T47D (cell line): ENCODE measurements around the gene CFAP92.

Experiments used
- DNase-seq, 2 experiments: peaks; one replicate each; pipeline versions ENCODE4 v3.0.0 to v3.0.0-alpha.2; 2011 to 2012; ENCODE audit warnings: low read depth in 1 of 2, low spot score in 1 of 2
- JUND ChIP-seq: IDR thresholded peaks from 2 replicates; pipeline ENCODE4 v1.6.1; 2012; ENCODE audit warnings: low read depth
- in situ Hi-C: cut with HindIII; loops from 2 replicates; pipeline ENCODE4 v1.10.0; 2016; ENCODE audit warnings: low sequenced_read_pairs, low pct_unique_long_range_greater_than_20kb

CFAP92 gene

GRCh38 chr3:128997486-128998133 is 3.7 kb upstream of the CFAP92 start:
- no peak for DNase-seq
- in situ Hi-C loops = no loop called here
- TF ChIP-seq JUND = no peak

DNA sequence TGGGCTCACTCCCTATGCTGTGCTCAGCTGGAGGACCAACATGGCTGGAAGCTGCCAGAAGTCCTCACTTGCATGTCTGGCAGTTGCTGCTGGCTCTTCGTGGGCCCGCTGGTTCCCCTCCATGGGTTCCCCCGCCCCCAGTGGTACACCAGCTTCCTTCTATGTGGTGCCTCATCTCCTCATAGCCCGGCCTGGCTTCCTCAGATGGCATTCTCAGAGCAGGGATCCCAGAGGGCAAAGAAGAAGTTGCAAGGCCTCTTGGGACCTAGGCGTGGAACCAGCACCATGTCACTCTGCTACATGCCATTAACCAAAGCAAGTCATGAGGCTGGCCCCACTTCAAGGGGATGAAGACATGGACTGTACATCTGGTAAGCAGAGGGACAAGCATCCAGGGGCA is 2.9 kb upstream of the CFAP92 start:
- TF ChIP-seq JUND = no peak
- DNase-seq = no peak
- in situ Hi-C loops = no loop called here

DNA sequence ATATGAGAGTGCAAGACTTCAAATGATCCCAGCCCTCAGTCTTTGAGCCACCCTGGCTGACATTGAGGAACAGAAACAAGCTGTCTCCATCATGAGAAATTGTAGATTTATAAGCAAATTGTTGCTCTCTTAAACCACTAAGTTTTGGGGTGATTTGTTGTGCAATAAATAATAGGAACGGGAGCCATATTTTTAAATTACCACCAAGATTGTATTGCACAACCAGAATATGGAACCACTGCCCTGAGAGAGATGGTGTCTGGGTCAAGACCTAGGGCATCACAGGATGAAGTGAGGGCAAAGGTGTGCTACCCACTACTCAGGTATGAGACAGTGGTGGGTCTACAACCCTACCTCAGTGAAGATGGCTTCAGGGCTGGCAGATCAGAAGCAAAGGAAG is 2.3 kb upstream of the CFAP92 start:
- in situ Hi-C loops = no loop called here
- no peak for TF ChIP-seq JUND
- no peak for DNase-seq

DNA sequence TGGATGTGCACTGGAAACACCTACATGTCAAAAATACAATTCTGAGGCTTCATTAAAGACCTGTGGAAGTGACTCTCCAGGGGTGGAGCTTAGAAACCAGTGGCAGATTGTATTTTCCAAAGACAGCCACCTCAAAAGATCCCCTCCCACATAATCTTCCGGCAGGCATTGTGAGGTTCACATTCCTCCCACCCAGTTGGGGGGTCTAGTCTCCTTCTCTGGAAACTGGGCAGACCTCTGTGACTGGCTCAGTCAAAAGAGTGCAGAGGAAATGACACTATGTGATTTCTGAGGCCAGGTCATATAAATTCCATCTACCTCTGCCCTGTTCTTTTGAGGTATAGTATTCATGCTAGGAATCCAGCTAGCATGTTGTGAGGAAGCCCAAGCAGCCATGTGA is 1.9 kb upstream of the CFAP92 start:
- no peak for TF ChIP-seq JUND
- no peak for DNase-seq
- in situ Hi-C loops = no loop called here

DNA sequence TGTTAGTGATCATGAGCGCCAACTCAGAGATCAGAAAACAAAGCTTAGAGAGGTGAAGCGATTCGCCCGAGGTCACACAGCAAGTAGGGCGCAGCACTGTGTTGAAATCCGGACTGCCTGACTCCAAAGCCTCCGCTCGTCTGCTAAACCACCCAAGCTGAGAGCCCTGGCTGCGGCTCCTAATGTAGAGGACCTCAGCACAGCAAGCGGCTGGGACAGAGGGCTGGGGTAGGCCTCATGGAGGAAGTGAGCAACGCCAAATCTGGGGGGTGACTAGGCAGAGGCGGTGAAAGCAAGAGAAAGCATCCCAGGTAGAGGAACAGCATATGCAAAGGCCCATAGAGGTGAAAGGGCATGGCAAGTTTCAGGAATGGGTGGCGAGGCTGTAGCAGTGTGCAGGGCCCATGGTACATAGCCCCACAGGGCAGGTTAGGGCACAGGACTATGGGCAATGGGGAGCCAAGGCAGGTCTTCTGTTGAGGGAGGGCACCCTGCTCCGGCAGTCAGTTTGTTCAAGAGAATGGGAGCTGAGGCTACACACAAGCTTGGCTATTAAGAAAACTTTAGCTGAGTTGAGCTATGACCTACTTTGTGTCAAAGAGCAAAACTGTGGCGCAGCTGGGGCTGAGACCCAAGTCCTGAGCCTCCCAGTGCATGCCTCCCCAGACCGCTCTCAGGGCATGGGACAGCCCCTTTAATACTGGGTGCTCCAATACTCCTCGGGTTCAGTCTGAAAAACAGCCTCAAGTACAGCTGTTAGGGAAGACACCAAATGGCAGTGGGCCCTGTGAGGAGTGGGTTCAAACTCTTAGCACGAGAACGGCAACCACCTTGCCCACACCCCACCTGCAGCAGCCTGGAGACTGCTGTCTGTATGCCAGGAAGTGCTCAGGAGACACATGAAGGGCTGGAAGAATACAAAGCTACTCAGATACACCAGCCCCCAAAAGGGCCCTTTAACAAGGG is 988 bp upstream of the CFAP92 start:
- TF ChIP-seq JUND = no peak
- in situ Hi-C loops = no loop called here
- no peak for DNase-seq

DNA sequence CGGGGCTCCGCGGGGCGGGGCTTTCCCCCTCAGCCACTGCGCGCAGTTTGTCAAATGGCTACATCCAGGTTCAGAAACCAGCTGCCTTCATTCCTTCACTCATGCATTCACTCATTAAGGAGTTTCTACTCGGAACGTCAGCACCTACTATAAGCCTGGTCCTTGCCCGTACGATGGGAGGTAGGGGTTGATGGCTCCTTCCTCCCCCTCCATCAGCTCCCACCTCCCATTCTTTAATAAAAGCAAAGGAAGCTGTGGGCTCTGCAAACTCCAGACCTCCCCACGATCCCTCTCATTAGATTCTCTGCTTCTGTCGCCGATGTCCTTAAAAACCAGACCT is 267 bp upstream of the CFAP92 start:
- no peak for TF ChIP-seq JUND
- DNase-seq = no peak
- in situ Hi-C loops = no loop called here

DNA sequence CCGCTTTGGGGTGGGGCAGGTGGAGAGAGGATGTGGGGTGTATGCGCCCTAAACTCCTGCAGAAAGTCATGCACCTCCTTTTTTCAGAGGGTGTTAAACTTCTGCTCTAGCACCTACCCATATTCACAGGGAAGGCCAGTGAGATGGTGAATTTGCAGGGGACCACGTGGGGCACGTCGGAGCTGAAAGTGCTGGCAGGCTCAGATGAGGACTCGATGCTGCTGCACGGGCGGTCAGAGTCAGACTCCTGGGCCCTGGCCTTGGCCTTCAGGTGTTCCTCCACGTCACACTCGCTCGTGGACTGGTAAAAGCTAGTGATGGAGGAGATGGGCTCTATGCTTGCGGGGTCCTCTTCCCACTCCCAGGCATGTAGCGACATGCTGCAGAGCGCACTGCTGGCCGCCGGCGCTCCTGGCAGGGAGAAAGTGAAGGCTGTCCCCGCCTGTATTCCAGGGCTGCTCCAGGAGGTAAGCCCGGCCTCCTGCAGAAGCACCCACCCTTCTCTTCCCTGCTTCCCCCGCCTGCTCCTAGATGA is 883 bp downstream of the CFAP92 start:
- no peak for DNase-seq
- in situ Hi-C loops = no loop called here

GRCh38 chr3:128991355-128991895 is 2.5 kb downstream of the CFAP92 start:
- DNase-seq = no peak
- TF ChIP-seq JUND = no peak
- in situ Hi-C loops = no loop called here

More for the DNA sequence above, 883 bp downstream of the CFAP92 start:
- no peak for TF ChIP-seq JUND

- TF ChIP-seq JUND = no peak
- no peak for DNase-seq
- in situ Hi-C loops = no loop called here
Measured at GRCh38 chr3:128988286-128988685, 5.6 kb downstream of the CFAP92 start.

DNA sequence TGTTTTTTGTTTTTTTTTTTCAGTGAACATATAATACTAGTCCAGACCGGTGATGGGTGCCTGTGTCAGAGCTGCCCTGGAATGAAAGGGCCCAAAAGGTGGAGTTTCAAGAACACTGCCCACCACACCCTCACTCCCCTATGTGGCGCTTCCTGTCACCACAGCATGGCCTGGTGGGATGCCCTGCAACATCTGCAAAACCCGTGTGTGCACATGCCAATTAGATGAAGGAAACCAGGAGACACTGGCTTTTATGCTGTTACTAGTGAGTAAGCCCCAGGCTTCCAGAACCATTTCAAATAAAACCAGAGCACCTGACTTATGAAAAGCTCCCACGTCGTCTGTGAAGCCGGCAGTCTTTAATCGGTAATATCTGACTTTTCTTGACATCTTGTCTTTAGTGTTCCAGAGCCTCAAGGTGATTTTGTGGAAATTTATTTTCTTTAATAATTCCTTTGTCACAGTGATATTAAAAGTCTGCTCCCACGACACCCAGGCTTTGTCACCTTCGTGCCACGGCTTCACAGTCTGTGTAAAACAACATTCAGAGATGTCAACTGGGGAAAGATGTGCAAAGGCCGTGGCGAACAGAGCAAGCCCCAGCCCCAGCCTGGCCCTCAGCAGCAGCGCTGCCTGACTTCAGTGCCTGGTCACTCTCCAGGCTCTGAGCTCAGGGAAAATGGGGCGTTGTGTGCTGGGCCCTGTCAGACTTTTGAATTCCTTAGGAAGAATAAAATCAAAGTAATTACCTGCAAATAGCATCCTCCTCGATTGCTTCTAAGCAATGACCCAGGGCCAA is 6.4 kb downstream of the CFAP92 start:
- no peak for DNase-seq
- in situ Hi-C loops = no loop called here
- TF ChIP-seq JUND = no peak

DNA sequence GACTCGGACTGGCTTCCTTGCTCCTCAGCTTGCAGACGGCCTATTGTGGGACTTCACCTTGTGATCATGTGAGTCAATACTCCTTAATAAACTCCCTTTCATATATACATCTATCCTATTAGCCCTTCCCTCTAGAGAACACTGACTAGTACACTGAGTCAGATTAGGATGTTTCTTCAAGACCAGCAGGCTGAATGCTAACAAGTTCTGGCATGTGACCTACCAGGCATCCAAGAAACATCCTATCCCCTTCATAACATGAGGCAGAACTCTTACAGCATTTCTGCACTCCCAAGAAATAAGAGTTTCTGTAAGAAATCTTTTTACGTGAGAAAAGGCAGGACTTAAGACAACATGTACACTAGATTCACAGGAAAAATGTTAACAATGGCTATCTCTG is 9.3 kb downstream of the CFAP92 start:
- no peak for TF ChIP-seq JUND
- DNase-seq = no peak
- in situ Hi-C loops = no loop called here
